Neural progenitor cell (in vitro differentiated cells): ENCODE measurements around the gene PBXIP1.

Source experiments
- EZH2 ChIP-seq: fragments of 200-600 bp; sonication (generic); IDR thresholded peaks from 2 replicates; pipeline ENCODE4 v1.6.1; 2017; ENCODE audit warnings: antibody characterized with exemption, mild to moderate bottlenecking, moderate library complexity
- EZH2phosphoT487 ChIP-seq: fragments of 200-600 bp; sonication (generic); IDR thresholded peaks from 2 replicates; pipeline ENCODE4 v1.6.1; 2017; ENCODE audit warnings: antibody characterized with exemption
- TF ChIP-seq, protein P1 (sequence below): fragments of 200-600 bp; sonication (generic); IDR thresholded peaks from 2 replicates; pipeline ENCODE4 v1.5.1; 2017; ENCODE audit warnings: antibody characterized with exemption, mild to moderate bottlenecking

DNA sequence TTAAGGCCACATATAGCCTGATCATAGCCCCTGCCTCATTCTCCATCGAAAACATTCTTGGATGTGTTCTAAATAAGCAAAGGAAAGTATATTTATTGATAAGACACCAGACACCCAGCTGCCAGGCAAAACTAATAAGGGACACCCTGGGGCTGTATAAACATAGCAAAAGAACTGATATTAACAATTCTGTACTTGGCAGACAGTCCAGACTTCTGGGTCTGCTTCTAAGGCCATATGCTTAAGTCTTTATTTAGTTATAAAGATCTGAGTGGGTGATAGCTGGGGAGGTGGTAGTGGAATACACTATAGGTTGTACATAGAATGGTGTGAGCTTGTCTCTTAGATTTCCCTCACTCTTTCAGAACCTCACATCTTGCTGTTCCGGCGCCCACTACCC, 22.5 kb upstream of the PBXIP1 start:
- TF ChIP-seq, protein P1, sequence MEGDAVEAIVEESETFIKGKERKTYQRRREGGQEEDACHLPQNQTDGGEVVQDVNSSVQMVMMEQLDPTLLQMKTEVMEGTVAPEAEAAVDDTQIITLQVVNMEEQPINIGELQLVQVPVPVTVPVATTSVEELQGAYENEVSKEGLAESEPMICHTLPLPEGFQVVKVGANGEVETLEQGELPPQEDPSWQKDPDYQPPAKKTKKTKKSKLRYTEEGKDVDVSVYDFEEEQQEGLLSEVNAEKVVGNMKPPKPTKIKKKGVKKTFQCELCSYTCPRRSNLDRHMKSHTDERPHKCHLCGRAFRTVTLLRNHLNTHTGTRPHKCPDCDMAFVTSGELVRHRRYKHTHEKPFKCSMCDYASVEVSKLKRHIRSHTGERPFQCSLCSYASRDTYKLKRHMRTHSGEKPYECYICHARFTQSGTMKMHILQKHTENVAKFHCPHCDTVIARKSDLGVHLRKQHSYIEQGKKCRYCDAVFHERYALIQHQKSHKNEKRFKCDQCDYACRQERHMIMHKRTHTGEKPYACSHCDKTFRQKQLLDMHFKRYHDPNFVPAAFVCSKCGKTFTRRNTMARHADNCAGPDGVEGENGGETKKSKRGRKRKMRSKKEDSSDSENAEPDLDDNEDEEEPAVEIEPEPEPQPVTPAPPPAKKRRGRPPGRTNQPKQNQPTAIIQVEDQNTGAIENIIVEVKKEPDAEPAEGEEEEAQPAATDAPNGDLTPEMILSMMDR, result no peak
- no peak for TF ChIP-seq EZH2
- no peak for TF ChIP-seq EZH2phosphoT487
